SH-SY5Y (cell line): ENCODE measurements around the gene TRIO.

Experiments
- GATA2 ChIP-seq: IDR thresholded peaks from 2 replicates; pipeline ENCODE4 v1.6.1; 2011; ENCODE audit warnings: mild to moderate bottlenecking, low read depth, low read length
- GATA3 ChIP-seq: IDR thresholded peaks from 2 replicates; pipeline ENCODE4 v1.6.1; 2011; ENCODE audit warnings: low read depth, mild to moderate bottlenecking, low read length, moderate library complexity

GRCh38 chr5:14364576-14365472, 221.7 kb downstream of the TRIO start:
- TF ChIP-seq GATA2 (peak; percentile 30; the same call in 1 of the 2 replicates), GATA3 (no peak)
